Osteoblast (primary cell): ENCODE measurements around the gene PCA3. TPM values are rescaled to one million over a fixed set of nuclear protein-coding genes. Genes with fewer than 3 reads are reported as not detected.

Experiments
- DNase-seq: peaks from one replicate; pipeline ENCODE4 v3.0.0; 2011; ENCODE audit warnings: low spot score, mixed read lengths; ENCODE audit not compliant: insufficient read length; ENCODE audit errors: missing footprints
- H2AFZ ChIP-seq: 2 replicates; pipeline ENCODE4 v1.6.0; 2011; ENCODE audit warnings: mild to moderate bottlenecking, low read length
- H3K27ac ChIP-seq: 2 replicates; pipeline ENCODE4 v1.5.1; 2011; ENCODE audit warnings: mild to moderate bottlenecking, low read depth, low read length, moderate library complexity
- H3K27me3 ChIP-seq: 2 replicates; pipeline ENCODE4 v1.6.0; 2012; ENCODE audit warnings: mild to moderate bottlenecking, control low read depth, inconsistent platforms, low read length, moderate library complexity; ENCODE audit not compliant: insufficient read depth
- H3K36me3 ChIP-seq: 2 replicates; pipeline ENCODE4 v1.5.1; 2011; ENCODE audit warnings: mild to moderate bottlenecking, low read length, control low read depth, moderate library complexity; ENCODE audit not compliant: insufficient read depth
- H3K4me1 ChIP-seq: 2 replicates; pipeline ENCODE4 v1.5.1; 2011; ENCODE audit warnings: mild to moderate bottlenecking, low read length, control low read depth, moderate library complexity; ENCODE audit not compliant: insufficient read depth
- H3K4me2 ChIP-seq: 2 replicates; pipeline ENCODE4 v1.6.0; 2011; ENCODE audit warnings: mild to moderate bottlenecking, low read length; ENCODE audit not compliant: insufficient read depth
- H3K4me3 ChIP-seq: fragments of 200-600 bp; sonication (generic); 3 replicates; pipeline ENCODE4 v1.5.1; 2012; ENCODE audit warnings: mild to moderate bottlenecking, low read length, inconsistent platforms; ENCODE audit not compliant: insufficient read depth
- H3K79me2 ChIP-seq: 2 replicates; pipeline ENCODE4 v1.6.0; 2012; ENCODE audit warnings: mild to moderate bottlenecking, low read length, control low read depth, inconsistent platforms; ENCODE audit not compliant: insufficient read depth
- H3K9me3 ChIP-seq: 2 replicates; pipeline ENCODE4 v1.5.1; 2011; ENCODE audit warnings: low read depth, low read length, control low read depth
- H4K20me1 ChIP-seq: 2 replicates; pipeline ENCODE4 v1.6.0; 2012; ENCODE audit warnings: mild to moderate bottlenecking, low read length, control low read depth; ENCODE audit not compliant: insufficient read depth
- total RNA-seq: library from RNA; depleted of rRNA; stranded (reverse); fragments of >200 nt; gene quantifications from 2 replicates; pipeline ENCODE4 v1.2.3, GENCODE V29; 2012
- TF ChIP-seq, protein P1 (sequence below): IDR thresholded peaks from 2 replicates; pipeline ENCODE4 v1.5.1; 2011; ENCODE audit warnings: mild to moderate bottlenecking, low read depth, low read length, moderate library complexity; ENCODE audit errors: extremely low read depth

PCA3 gene
- total RNA-seq, 1 donor, result 0.36 TPM

DNA sequence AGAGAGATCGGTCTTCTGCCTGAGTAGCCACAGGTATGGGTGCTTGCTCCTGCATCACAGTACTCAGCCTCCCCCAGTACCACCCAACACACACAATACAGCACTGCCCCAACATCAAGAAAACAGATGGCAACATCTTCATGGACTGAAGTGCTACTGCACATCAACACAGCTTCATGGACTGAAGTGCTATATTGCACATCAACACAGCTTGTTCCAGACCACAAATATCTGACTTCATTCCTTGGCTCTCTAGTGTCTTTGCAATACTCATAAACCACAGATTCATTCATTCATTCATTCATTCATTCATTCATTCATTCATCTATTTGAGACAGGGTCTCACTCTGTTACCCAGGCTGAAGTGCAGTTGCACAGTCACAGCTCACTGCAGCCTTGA, 31.1 kb upstream of the PCA3 start:
- H3K4me2 ChIP-seq, result no peak overlapping the region
- TF ChIP-seq, protein P1, sequence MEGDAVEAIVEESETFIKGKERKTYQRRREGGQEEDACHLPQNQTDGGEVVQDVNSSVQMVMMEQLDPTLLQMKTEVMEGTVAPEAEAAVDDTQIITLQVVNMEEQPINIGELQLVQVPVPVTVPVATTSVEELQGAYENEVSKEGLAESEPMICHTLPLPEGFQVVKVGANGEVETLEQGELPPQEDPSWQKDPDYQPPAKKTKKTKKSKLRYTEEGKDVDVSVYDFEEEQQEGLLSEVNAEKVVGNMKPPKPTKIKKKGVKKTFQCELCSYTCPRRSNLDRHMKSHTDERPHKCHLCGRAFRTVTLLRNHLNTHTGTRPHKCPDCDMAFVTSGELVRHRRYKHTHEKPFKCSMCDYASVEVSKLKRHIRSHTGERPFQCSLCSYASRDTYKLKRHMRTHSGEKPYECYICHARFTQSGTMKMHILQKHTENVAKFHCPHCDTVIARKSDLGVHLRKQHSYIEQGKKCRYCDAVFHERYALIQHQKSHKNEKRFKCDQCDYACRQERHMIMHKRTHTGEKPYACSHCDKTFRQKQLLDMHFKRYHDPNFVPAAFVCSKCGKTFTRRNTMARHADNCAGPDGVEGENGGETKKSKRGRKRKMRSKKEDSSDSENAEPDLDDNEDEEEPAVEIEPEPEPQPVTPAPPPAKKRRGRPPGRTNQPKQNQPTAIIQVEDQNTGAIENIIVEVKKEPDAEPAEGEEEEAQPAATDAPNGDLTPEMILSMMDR, result no peak
- H3K27ac ChIP-seq, result no peak overlapping the region
- no peaks in the 10 kb centered on the region for H3K4me1 ChIP-seq
- no peaks in the 10 kb centered on the region for H3K36me3 ChIP-seq
- no peak overlapping the region for H3K4me3 ChIP-seq
- H3K27me3 ChIP-seq, result peaks cover 12% of the 10 kb centered on the region
- H2AFZ ChIP-seq, result no peak overlapping the region
- no peaks in the 10 kb centered on the region for H4K20me1 ChIP-seq
- no peak for DNase-seq
- H3K79me2 ChIP-seq, result no peaks in the 10 kb centered on the region
- H3K9me3 ChIP-seq, result no peaks in the 10 kb centered on the region

DNA sequence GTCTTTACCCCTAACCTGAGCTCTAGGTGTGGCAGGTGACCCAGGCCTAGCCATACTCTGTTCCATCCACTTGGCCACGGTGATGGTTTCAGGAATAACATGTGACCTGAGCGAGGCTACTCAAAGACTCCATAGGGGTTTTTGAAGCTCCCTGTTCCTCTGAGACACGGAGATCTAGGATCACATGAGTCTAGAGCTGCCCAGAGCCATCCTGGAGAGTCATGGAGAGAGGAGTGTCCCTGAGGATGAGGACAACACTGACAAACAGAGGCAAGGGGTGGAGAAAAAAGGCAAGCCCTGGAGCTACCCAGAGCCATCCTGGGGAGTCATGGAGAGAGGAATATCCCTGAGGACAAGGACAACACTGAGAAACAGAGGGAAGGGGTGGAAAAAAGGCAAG, 29.5 kb upstream of the PCA3 start:
- Histone ChIP-seq H3K4me3 (no peak overlapping the region), H3K4me2 (no peak overlapping the region), H3K27ac (no peak overlapping the region), H3K27me3 (peaks cover 17% of the 10 kb centered on the region), H3K36me3 (no peaks in the 10 kb centered on the region), H3K9me3 (no peaks in the 10 kb centered on the region), H2AFZ (no peak overlapping the region), H3K79me2 (no peaks in the 10 kb centered on the region), H3K4me1 (no peaks in the 10 kb centered on the region), H4K20me1 (no peaks in the 10 kb centered on the region)
- TF ChIP-seq, protein P1, result no peak
- no peak for DNase-seq

DNA sequence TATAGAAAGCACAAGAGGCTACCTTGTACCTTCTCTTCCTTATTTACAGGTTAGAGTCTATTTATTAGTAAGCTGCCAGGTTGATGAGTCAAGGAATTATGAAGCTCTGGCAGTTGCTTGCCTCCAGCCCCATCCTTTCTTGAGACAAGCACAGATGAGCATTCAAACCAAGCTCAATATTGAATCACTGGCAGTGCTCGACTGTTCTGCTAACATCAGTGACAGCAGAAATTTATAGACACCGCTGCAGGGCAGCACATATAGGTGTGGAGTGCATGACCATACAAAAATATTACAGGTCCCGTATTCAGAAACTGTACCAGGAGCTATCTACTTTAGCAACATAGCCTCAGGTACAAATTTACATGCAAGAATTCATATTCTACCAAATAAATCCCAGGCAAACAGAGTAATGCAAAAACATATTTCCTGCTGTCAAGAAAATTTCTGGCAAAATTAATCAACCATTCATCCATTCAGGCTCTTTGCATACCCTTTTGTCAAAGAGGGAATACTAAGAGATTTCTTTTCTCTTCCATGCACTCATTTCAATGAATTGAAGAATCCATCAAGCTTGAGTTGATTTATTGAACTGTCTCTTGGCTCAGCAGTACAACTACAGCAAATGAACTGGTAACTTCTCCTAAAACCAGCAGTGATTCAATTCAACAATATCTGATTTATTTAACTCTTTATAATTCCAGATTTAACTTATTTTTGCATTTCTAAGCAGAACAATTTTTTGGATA, 26.9 kb upstream of the PCA3 start:
- Histone ChIP-seq H3K79me2 (no peaks in the 10 kb centered on the region), H3K27ac (no peak overlapping the region), H3K27me3 (peaks cover 17% of the 10 kb centered on the region), H4K20me1 (no peaks in the 10 kb centered on the region), H3K4me1 (no peaks in the 10 kb centered on the region), H3K4me3 (no peak overlapping the region), H2AFZ (no peak overlapping the region), H3K36me3 (no peaks in the 10 kb centered on the region), H3K4me2 (no peak overlapping the region), H3K9me3 (no peaks in the 10 kb centered on the region)
- TF ChIP-seq, protein P1, result no peak
- DNase-seq, result no peak

DNA sequence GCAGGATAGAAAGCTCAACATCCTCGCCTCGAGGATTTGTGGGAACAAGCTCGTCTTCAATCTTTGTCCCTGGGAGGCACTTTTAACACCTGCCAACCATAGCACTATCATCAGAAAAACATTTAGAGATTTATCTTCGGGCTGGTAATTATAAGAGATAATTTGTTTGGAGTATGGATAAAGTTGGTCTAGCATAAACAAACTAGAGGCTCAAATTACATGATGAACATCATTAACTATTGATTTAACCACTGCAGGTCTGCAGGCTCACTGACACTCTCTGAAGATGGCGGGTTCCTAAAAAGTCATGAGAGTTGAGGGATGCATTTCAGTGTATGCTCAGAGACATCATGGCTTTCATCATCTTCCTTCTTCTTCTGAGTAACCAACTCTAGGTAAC, 25.8 kb upstream of the PCA3 start:
- no peak for DNase-seq
- Histone ChIP-seq H2AFZ (no peak overlapping the region), H3K4me1 (no peaks in the 10 kb centered on the region), H3K36me3 (no peaks in the 10 kb centered on the region), H4K20me1 (no peaks in the 10 kb centered on the region), H3K4me2 (no peak overlapping the region), H3K4me3 (no peak overlapping the region), H3K79me2 (no peaks in the 10 kb centered on the region), H3K9me3 (no peaks in the 10 kb centered on the region), H3K27ac (no peak overlapping the region), H3K27me3 (peaks cover 17% of the 10 kb centered on the region)
- TF ChIP-seq, protein P1, result no peak
